GM19328 (cell line): ENCODE measurements around the gene CRTAP.
"Not testable (repeated sequence)": the region's sequence is repeated elsewhere in the genome, so short reads cannot be mapped to it uniquely, and the experiment has no call there.

Source experiments
- ATAC-seq: cut with Tn5 transposase; IDR thresholded peaks from one replicate; pipeline ENCODE4 v1.9.1; 2021; ENCODE audit warnings: mild to moderate bottlenecking, moderate library complexity; ENCODE audit not compliant: unreplicated experiment

The CRTAP gene

GRCh38 chr3:33173103-33173502 lies 59.3 kb downstream of the CRTAP start:
- no peak for ATAC-seq

GRCh38 chr3:33173672-33174071 lies 59.9 kb downstream of the CRTAP start:
- ATAC-seq: no peak

GRCh38 chr3:33174095-33174494 lies 60.3 kb downstream of the CRTAP start:
- ATAC-seq: no peak

- ATAC-seq: no peak
Measured at GRCh38 chr3:33174711-33175414, 61.0 kb downstream of the CRTAP start.

GRCh38 chr3:33179132-33179531 lies 65.3 kb downstream of the CRTAP start:
- ATAC-seq: no peak

GRCh38 chr3:33181229-33181628 lies 67.4 kb downstream of the CRTAP start:
- no peak for ATAC-seq

GRCh38 chr3:33181641-33182040 lies 67.8 kb downstream of the CRTAP start:
- ATAC-seq: not testable (repeated sequence)

- no peak for ATAC-seq
Measured at GRCh38 chr3:33184863-33185262, 71.0 kb downstream of the CRTAP start.

GRCh38 chr3:33186524-33187367 lies 72.9 kb downstream of the CRTAP start:
- ATAC-seq: no peak

GRCh38 chr3:33187368-33187634 lies 73.5 kb downstream of the CRTAP start:
- no peak for ATAC-seq

- ATAC-seq: no peak
Measured at GRCh38 chr3:33194303-33194702, 80.5 kb downstream of the CRTAP start.

- no peak for ATAC-seq
Measured at GRCh38 chr3:33196538-33196937, 82.7 kb downstream of the CRTAP start.
